HCEC 1CT (cell line): ENCODE results near the gene AP1S1.
"Not testable (repeated sequence)": the region's sequence is repeated elsewhere in the genome, so short reads cannot be mapped to it uniquely, and the experiment has no call there.

ENCODE experiments used
- DNase-seq: peaks from one replicate; pipeline ENCODE4 v3.0.0-alpha.2; 2017

The AP1S1 gene

DNA sequence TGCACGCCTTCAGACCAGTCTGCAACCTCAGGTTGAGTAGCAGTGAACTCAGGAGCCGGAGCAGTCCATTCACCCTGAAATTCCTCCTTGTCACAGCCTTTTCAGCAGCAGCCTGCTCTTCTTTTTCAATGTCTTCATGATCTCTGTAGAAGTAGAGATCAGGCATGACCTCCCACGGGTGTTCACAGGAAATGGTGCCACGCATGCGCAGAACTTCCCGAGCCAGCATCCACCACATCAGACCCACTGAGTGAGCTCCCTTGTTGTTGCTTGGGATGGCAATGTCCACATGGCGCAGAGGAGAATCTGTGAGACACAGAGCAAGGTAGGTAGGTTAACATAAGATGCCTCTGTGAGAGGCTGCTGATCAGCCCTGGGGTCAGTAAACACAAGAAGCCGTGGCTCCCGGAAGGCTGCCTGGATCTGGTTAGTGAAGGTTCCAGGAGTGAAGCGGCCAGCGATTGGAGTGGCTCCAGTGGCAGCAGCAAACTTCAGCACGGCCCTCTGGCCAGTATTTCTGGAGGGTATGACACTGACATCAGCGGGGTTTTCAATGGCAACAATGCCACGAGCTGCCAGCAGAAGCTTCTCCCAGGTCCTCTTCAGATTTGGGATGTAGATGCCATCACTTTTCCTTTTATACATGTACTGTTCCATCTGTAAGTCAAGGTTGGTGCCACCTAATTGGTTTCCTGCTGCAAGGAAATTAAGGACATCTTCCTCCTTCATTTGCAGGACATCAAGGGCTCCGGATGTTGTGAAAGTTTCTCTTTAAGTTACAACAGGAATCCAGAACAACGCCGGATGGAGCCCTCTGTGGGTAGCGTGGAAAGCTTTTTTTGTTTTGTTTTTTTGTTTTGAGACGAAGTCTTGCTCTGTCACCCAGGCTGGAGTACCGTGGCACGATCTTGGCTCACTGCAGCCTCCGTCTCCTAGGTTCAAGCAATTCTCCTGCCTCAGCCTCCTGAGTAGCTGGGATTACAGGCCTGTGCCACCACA lies 49.8 kb downstream of the AP1S1 start:
- not testable (repeated sequence) for DNase-seq

DNA sequence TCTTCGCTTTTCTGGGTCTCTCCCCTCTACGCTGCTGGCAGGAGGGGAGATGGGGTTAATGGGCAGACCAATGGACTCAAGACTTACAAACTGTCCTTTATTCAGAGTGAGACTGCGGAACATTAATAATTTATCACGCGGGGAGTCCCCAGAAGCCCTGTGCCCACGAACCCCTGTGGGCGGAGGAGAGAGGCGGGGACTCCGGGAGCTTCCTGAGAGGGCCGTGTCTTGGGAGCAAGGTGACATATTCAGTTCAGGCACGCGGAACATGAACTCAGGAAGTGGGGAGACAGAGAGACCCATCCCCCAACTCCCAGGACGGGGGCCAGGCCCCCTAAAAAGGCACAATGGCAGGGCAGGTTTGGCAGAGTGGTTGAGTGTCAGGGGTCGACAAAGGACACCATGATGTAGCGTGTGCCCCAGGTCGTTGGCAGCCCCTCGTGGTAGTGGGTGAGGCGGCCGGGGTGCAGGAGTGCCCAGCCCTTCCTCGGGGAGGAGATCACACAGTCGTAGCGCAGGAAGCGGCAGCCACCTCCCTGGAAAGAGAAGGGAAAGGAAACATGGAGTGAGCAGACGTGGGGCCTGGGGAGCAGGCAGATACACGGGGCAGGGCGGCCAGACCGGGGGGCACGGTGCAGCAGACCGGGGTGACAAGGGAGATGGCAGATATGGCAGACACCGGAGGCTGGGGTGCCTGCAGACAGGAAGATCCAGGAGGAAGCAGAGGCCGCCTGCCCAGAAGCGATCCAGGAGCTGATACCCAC lies 51.8 kb downstream of the AP1S1 start:
- DNase-seq: no peak

DNA sequence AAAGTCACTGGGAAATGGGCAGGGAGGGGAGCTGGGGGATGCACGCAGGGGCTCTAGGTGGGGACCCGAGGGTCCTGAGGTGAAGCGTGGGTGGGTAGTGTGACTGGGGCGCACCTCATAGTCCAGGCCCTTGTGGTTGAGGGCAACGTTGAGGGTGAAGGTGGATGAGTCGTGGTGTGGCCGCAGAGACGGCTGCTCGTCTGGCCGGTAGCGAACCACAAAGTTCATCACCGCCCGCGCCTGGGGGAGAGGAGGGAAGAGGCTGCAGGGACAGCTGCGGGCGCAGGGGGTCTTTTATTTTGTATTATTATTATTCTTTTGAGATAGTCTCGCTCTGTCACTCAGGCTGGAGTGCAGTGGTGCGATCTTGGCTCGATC lies 52.4 kb downstream of the AP1S1 start:
- DNase-seq: no peak

DNA sequence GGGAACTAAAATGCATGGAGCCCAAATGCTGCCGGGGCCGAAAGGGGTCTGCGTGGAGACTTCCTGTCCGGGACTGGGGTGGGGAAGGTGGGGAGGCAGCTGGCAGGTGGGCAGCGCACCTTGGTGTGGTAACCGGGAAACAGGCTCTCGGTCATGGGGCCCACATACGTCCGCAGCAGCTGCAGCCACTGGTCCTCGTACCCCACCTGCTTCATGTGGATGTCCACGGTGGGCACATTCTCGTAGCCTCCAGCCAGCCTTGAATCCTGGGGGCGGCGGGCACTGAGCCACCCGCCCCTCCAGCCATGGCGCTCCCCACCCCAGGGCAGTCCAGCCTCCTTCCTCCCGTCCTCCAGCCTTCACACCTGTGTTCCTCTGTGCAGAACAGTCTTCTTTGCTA lies 53.2 kb downstream of the AP1S1 start:
- no peak for DNase-seq

DNA sequence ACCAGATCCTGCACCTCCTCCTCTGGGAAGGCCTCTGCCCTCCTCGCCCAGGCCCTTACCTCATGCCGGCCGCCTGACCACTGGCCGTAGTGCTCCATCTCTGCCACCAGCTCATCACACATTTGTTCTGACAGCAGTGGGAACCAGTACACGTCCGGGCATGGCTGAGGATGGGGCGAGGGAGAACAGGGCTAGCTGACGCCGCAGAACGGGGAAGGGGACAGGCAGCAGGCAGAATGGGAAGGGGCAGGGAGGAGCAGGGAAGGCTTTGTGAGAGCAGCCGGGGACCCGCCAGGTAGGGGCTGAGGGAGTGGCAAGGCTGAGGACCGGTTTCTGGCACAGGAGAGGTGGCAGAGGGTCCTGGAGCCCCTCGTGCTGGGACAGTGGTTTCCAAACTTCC lies 54.5 kb downstream of the AP1S1 start:
- no peak for DNase-seq

DNA sequence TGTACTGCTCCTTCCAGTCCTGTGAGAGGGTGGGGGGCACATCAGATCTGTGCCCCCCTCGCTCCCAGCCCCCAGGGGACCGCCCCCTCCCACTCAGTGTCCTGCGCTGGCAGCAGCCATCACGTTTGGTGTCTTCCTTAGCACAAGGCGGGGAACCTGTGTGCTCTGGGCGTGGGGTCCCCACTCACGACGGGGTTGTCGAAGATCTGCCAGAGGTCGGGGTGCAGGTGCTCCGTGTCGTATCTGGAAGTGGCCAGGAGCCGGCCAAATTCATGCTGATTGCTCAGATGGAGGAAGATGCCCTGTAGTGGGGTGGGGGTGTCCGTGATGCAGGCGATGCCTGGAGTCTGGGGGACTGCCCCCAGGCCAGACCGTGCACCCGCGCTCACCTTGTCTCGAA lies 55.9 kb downstream of the AP1S1 start:
- no peak for DNase-seq
